ENCODE data around the gene SLC8A2.
"Not testable (repeated sequence)": the region's sequence is repeated elsewhere in the genome, so short reads cannot be mapped to it uniquely, and the experiment has no call there.

Gene SLC8A2

DNA sequence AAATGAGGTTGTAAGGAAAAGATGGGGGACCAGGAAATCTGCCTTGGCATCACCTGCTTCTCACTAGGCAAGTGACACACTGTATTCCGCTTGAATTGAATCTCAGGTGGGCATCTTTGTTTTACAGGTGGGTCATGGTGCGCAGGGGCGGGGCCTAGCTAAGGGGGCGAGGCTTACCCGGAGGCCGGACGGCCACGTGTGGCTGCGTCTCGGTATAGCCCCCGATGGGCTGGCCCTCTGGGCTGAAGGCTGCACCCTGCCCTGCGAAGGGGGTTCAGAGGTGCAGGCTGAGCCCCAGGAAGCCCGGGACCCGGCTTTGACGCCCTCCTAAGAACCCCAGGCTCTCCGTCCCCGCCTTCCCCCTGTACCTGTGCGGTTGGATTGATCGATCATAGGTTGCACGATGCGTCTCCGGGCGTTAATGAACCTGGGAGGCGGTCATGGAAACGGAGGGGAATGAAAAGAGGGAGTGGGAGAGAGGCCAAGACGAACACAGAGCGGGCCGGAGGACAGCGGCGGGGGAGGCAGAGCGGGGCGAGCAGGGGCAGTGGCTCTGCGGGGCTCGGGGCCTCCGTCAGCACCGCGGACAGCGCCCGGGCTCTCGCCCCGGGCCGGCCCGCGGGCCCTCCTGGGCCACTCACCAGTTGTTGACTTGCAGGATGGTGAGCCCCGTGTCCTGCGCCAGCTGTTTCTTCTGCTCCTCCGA lies 64.8 kb downstream of the SLC8A2 start:
- no peak for DNase-seq

DNA sequence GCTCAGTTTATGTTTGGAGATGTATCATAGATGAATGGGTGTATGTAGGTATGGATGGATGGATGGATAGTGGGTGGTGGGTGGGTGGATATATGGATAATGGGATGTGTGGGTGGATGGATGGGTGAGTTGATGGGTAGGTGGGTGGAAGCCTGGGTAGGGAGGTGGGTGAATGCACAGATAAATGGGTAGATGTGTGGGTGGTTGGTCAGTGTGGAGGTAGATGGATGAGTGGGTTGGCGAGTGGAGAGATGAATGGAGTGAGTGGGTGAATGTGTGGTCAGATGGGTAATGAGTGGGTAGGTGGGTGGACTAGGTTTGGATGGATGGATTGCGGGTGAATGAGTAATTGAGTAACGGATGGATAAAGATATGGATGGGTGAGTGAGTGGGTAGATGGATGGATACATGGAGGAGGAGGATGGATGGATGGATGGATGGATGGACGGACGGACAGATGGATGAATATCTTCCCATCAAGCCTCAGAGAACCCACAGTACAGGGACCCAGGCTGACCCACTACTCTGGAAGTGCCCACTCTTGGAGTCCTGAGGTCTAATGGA lies 65.8 kb downstream of the SLC8A2 start:
- DNase-seq = no peak

- no peak for DNase-seq
Measured at GRCh38 chr19:47405197-47405550, 66.5 kb downstream of the SLC8A2 start.

GRCh38 chr19:47404334-47405196 lies 67.1 kb downstream of the SLC8A2 start:
- DNase-seq = no peak

- no peak for DNase-seq
Measured at GRCh38 chr19:47402504-47402903, 69.2 kb downstream of the SLC8A2 start.

DNA sequence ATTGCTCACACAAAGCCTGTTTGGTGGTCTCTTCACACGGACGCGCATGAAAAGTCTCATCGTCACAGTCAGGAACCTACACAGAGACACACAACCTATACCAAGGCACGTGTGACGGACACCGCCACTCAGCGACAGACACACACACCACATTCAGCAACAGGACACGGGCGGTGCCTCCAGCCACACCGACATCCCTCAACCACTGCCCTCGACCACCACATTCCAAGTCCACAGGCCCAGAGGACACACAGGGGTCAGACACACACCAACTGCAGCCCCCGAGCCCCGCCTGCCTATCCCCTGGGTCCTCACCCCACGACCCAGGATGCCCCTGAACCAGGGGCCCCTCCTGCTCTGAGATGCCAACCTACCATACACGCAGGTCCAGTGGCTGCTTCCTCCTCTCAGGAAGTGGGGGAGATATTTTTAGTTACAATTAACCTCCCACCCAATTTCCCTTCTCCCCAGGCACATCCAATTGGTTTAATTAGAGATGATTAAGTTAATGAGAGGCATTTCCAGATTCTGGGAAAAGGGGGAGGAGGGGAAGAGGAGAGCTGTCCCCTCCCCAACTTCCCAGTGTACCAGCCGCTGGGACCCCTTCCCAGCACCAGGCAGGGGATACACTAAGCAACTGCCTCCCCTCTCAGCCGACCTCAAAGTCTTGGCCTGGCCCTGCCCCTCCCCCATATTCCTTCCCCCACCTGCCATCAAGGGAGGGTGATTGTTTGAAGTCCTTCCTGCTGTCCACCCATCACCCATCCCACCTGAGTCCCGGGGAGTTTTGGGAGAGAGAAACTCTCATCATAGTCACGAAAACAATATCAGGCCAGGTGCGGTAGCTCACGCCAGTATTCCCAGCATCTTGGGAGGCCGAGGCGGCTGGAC lies 72.7 kb downstream of the SLC8A2 start:
- no peak for DNase-seq

- no peak for DNase-seq
Measured at GRCh38 chr19:47391510-47392223, 80.0 kb downstream of the SLC8A2 start.

DNA sequence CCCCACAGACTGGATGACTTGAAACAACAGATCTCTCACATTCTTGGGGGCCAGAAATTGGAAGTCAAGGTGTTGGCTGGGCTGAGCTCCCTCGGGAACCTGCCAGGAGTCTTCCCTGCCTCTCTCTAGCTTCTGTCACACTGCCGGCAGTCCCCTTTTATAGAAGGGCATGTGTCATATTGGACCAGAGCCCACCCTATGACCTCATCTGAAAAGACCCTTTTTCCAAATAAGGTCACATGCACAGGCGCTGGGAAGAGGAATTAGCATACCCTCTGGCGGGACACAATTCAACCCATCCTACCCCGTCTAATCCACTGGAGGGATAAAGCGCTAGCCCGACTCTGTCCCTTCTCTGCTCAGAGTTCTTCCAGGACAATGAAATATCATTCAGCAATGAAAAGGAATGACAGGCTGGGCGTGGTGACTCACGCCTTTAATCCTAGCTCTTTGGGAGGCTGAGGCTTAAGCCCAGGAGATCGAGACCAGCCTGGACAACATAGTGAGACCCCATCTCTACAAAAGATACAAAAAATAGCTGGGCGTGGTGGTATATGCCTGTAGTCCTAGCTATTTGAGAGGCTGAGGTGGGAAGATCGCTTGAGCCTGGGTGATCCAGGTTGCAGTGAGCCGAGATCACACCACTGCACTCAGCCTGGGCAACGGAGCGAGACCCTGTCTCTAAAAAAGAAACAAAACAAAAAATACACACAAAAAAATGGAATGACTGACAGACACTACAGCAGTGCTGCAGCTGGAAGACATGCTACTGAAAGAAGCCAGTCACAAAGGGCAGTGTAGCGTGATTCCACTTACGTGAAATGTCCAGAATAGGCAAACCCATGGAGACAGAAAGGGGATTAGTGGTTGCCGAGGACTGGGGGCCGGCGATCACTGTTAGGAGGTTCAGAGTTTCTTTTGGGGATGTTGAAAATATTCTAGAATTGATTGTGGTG lies 80.9 kb downstream of the SLC8A2 start:
- no peak for DNase-seq

DNA sequence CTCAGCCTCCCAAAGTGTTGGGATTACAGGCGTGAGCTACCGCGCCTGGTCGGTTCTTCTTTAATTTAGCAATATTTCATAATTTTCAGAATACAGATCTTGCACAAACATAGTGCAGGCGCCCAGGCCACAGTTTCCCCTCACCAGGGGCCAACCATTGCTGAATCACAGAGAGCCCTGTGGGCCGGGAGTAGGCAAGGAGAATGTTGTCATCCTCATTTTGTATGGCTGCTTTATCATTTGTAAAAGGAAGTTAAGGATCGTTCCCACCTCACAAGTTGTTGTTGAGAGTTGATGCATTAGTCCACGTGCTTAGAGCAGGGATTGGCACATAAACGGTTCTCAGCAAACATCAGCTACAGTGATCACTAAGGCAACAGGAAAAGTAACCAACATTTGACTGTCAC lies 82.5 kb downstream of the SLC8A2 start:
- no peak for DNase-seq

- DNase-seq = not testable (repeated sequence)
Measured at GRCh38 chr19:47388721-47389120, 83.0 kb downstream of the SLC8A2 start.

DNA sequence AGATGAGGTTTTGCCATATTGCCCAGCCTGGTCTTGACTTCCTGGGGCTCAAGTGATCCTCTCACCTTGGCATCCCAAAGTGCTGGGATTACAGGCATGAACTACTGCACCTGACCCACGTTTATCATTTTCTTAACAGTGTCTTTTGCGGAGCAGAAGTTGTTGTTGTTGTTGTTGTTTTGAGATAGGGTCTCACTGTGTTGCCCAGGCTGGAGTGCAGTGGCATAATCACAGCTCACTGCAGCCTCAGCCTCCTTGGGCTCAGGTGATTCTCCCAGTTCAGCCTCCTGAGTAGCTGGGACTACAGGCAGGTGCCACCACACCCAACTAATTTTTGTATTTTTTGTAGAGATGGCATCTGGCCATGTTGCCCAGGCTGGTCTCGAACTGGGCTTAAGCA lies 84.1 kb downstream of the SLC8A2 start:
- not testable (repeated sequence) for DNase-seq

DNA sequence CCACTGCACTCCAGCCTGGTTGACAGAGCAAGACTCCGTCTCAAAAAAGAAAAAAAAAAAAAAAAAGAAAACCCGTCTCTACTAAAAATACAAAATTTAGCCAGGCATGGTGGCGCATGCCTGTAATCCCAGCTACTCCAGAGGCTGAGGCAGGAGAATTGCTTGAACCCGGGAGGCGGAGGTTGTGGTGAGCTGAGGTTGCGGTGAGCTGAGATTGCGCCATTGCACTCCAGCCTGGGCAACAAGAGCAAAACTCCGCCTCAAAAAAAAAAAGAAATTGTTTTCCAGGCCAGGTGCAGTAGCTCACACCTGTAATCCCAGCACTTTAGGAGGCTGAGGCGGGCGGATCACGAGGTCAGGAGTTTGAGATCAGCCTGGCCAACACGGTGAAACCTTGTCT lies 85.1 kb downstream of the SLC8A2 start:
- not testable (repeated sequence) for DNase-seq

GRCh38 chr19:47384533-47384932 lies 87.2 kb downstream of the SLC8A2 start:
- not testable (repeated sequence) for DNase-seq

GRCh38 chr19:47383890-47384289 lies 87.8 kb downstream of the SLC8A2 start:
- not testable (repeated sequence) for DNase-seq

- DNase-seq = no peak
Measured at GRCh38 chr19:47381653-47382279, 89.9 kb downstream of the SLC8A2 start.

- no peak for DNase-seq
Measured at GRCh38 chr19:47381121-47381520, 90.6 kb downstream of the SLC8A2 start.

DNA sequence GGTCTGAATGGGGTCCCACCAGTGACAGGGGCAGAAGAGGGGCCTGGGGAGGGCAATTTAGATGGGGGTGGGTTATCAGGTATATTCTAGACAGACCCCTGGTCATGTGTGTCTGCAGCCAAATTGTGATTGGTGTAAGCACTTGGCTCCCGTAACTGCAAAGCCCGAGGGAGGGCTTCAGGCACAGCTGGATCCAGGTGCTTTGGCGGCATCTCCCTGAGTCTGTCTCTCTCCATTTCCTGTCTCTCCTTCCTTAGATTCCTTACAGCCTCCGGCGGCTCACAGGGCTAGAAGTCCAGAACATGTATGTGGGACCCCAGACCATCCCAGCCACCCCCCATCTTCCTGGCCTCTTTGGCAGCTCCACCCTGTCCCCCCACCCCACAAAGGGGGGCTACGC lies 91.1 kb downstream of the SLC8A2 start:
- no peak for DNase-seq

GRCh38 chr19:47379381-47379938 lies 92.2 kb downstream of the SLC8A2 start:
- DNase-seq = peak; percentile 56

DNA sequence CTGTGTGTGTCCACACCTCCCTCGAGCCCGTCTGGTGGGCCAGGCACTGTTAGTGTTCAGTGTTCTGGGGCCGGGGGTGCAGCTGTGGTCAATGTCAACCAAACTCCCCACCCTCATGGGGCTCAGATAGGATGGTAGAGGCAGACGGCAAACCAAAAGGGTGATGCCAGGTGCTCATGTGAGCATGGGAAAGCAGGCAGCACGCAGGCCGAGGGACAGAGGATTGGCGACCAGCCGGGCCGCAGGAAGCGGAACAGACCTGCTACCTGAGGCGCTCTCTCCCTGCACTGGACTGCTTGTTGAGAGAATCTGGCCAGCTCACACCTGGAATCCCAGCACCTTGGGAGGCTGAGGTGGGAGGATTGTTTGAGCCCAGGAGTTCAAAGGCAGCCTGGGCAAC lies 93.4 kb downstream of the SLC8A2 start:
- no peak for DNase-seq
